ENCODE data around the gene SMG6. TPM values are rescaled to one million over a fixed set of nuclear protein-coding genes. Genes with fewer than 3 reads are reported as not detected.
"Not testable (repeated sequence)": the region's sequence is repeated elsewhere in the genome, so short reads cannot be mapped to it uniquely, and the experiment has no call there.

Gene SMG6
- total RNA-seq, 1 donor from 2014 or later = 31.6 TPM

DNA sequence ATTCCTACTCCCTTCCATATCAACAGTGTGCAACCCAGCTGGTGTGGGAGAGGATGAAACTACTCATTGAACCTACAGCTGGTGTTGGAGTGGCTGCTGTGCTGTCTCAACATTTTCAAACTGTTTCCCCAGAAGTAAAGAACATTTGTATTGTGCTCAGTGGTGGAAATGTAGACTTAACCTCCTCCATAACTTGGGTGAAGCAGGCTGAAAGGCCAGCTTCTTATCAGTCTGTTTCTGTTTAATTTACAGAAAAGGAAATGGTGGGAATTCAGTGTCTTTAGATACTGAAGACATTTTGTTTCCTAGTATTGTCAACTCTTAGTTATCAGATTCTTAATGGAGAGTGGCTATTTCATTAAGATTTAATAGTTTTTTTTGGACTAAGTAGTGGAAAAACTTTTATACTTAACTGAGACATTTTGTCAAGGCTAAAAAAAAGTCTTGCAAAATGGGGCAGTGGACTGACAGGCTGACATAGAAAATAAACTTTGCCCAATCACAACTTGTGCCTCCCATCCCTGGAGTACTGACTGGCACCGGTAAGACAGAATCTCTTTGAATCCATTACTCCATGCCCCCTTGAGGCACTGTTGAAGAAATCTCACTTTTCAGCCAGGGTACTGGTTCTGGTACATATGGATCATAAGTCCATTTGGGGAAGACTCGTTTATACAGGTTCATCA lies 20.2 kb upstream of the SMG6 start:
- Mint-ChIP-seq H3K36me3 (ENCODE audit: low read depth) (peaks cover 63% of the 10 kb centered on the region), H3K4me1 (peaks cover 2% of the 10 kb centered on the region), H3K27ac (no peak overlapping the region)

DNA sequence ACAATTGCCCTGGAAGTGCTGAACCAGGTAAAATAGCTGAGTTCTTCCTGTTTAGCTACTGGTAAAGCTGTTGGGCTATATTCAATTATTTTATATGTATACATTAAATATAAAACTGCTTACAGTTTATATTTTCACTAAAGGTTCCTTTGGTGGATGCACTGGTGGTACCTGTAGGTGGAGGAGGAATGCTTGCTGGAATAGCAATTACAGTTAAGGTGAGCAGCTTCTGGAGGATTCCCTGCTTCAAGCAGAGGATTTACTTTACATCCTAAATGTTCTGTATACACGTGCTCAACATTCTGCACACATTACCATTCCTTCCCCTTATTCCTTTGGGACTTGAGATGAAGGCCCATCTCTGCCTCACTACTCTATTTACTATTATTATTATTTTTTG lies 17.8 kb upstream of the SMG6 start:
- no peak overlapping the region for H3K4me3 Mint-ChIP-seq
- no peak for DNase-seq
- H3K27ac Mint-ChIP-seq = no peak overlapping the region
- no peaks in the 10 kb centered on the region for H3K27me3 Mint-ChIP-seq
- intact Hi-C loops (cut with micrococcal nuclease) = no loop called here
- H3K4me1 Mint-ChIP-seq = peaks cover 2% of the 10 kb centered on the region
- no peaks in the 10 kb centered on the region for H3K9me3 Mint-ChIP-seq
- H3K36me3 Mint-ChIP-seq (ENCODE audit: low read depth) = peaks cover 54% of the 10 kb centered on the region

More for the DNA sequence above, 20.2 kb upstream of the SMG6 start:
- intact Hi-C loops (cut with micrococcal nuclease) = no loop called here
- no peak for DNase-seq
- no peak overlapping the region for H3K4me3 Mint-ChIP-seq
- H3K27me3 Mint-ChIP-seq = no peaks in the 10 kb centered on the region
- H3K9me3 Mint-ChIP-seq = no peaks in the 10 kb centered on the region

DNA sequence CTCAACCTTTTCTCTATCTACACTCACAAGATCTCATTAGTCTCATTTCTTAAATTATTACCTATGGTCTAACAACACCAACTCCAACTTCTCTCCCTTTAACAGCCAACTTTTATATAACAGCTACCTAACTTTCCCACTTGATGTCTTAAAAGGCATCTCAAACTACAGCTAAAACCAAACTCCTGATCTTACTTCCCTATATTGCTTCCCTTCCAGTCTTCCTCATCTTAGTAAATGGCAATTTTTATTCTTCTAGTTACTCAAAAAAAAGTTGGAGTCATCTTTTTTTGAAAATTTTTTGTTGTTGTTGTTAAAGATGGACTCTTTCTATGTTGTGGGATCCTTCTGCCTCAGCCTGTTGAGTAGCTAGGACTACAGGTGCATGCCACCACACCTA lies 15.5 kb upstream of the SMG6 start:
- no peak overlapping the region for H3K4me3 Mint-ChIP-seq
- no peak for DNase-seq
- intact Hi-C loops (cut with micrococcal nuclease) = no loop called here
- no peak overlapping the region for H3K27ac Mint-ChIP-seq
- peaks cover 2% of the 10 kb centered on the region for H3K4me1 Mint-ChIP-seq
- peaks cover 38% of the 10 kb centered on the region for H3K36me3 Mint-ChIP-seq (ENCODE audit: low read depth)
- H3K9me3 Mint-ChIP-seq = no peaks in the 10 kb centered on the region
- H3K27me3 Mint-ChIP-seq = no peaks in the 10 kb centered on the region

DNA sequence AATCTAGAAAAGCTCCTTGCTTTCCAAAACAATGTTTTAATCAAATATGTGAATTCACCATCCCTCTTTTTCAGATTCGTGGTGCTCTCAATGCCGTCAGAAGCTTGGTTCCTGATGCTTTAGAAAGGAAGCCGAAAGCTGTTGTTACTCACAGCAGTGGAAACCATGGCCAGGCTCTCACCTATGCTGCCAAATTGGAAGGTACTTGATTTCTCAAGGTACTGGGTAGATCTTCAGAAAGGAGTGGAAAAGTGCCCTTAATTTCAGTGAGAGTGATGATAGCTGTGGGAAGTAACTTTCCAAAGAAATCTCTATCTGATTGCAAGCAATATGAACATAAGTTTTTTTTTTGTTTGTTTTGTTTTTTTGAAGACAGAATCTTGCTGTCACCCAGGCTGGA lies 14.2 kb upstream of the SMG6 start:
- peaks cover 25% of the 10 kb centered on the region for H3K36me3 Mint-ChIP-seq (ENCODE audit: low read depth)

DNA sequence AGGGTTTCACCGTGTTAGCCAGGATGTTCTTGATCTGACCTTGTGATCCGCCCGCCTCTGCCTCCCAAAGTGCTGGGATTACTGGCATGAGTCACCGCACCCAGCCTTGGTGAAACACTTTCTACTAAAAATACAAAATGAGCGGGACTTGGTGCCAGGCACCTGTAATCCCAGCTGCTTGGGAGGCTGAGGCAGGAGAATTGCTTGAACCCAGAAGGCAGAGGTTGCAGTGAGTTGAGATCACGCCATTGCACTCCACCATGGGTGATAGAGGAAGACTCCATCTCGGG lies 13.3 kb upstream of the SMG6 start:
- H3K9me3 Mint-ChIP-seq; H3K27me3 Mint-ChIP-seq; H3K4me1 Mint-ChIP-seq; DNase-seq; intact Hi-C loops (cut with micrococcal nuclease); H3K4me3 Mint-ChIP-seq; H3K27ac Mint-ChIP-seq: not testable (repeated sequence)
- H3K36me3 Mint-ChIP-seq (ENCODE audit: low read depth) = peaks cover 19% of the 10 kb centered on the region

More for the DNA sequence above, 14.2 kb upstream of the SMG6 start:
- no peaks in the 10 kb centered on the region for H3K9me3 Mint-ChIP-seq
- no peak overlapping the region for H3K4me3 Mint-ChIP-seq
- peaks cover 2% of the 10 kb centered on the region for H3K4me1 Mint-ChIP-seq
- DNase-seq = no peak
- H3K27me3 Mint-ChIP-seq = no peaks in the 10 kb centered on the region
- intact Hi-C loops (cut with micrococcal nuclease) = no loop called here
- H3K27ac Mint-ChIP-seq = no peak overlapping the region

DNA sequence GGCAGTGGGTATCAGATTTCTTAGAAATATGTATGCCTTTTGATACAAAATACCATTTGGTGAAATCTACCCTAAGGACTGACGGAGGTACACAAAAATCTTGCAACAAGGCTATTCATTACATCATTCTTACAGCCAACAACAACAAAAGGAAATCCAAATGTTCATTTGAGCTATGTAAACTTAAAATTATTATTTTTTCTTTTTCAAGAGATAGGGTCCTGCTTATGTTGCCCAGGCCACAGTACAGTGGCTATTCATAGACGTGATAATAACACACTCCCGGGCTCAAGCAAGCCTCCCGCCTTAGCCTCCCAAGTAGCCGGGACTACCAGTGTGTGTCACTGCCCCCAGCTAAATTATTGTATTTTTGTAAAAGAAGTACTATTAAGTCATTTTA lies 9.2 kb upstream of the SMG6 start:
- Mint-ChIP-seq H3K9me3 (no peaks in the 10 kb centered on the region), H3K4me3 (no peak overlapping the region), H3K27ac (no peak overlapping the region), H3K4me1 (peaks cover 4% of the 10 kb centered on the region), H3K36me3 (ENCODE audit: low read depth) (peaks cover 3% of the 10 kb centered on the region), H3K27me3 (no peaks in the 10 kb centered on the region)
- intact Hi-C loops (cut with micrococcal nuclease) = no loop called here
- DNase-seq = no peak

DNA sequence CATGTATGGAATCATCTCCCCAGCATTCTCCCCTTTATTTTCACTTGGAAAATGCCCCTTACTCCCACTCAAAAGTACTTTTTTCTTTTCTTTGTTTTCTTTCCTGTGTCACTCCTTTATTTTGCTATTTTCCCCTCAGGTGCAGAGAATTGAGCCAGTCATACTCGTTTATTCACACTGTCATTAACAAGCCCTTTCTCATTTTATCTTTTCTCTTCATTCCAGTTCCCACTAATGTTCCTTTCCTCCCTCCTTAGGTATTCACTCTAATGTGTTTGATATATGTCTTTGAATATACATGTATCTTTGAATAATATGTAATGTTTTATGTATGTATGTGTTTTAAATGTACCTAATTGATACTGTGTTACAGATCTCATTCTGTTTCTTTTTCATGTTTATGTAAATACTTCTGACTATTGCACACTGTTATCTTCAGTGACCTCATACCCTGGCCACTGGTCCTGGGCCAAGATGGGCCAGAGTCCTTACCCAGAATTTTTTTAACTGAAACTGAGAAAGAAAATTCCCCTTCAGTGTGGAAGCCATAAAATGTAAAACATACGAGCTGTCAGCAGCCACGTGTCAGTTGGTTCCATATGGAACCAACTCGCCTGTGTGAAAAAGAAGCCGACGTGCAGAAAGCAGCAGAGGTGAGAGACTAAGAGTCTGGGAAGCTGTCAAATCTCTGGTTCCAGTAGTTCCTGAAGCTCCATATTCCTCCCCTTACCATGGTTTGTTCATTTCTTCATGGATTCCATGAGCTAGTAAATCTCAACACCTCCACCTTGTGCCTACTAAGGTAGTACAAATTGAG lies 6.0 kb upstream of the SMG6 start:
- Mint-ChIP-seq H3K27ac (no peak overlapping the region), H3K9me3 (no peaks in the 10 kb centered on the region), H3K4me1 (peaks cover 17% of the 10 kb centered on the region), H3K4me3 (no peak overlapping the region), H3K36me3 (ENCODE audit: low read depth) (peaks cover 12% of the 10 kb centered on the region), H3K27me3 (no peaks in the 10 kb centered on the region)
- intact Hi-C loops (cut with micrococcal nuclease) = no loop called here
- DNase-seq = no peak

DNA sequence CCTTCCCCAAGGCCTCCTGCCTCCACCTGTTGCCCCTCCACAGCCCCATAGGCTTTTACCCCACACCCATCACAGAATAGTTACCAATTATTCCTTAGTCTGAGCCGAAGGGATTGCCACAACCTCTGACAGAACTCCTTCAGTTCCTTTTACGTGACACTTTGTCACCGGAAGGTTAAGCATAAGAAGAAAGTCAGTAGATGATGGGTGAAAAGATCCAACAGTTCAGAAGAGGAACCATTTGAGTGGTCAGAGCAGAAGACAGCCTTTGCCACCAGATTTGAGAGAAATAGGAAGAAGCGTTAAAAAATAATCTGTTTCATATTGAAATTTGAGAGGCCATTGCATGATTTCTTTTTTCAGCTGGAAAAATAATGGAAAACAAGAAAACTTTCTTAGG lies 1.3 kb upstream of the SMG6 start:
- H3K27me3 Mint-ChIP-seq = no peaks in the 10 kb centered on the region
- H3K36me3 Mint-ChIP-seq (ENCODE audit: low read depth) = peaks cover 22% of the 10 kb centered on the region
- peaks cover 32% of the 10 kb centered on the region for H3K4me1 Mint-ChIP-seq
- H3K4me3 Mint-ChIP-seq = peak overlapping the region; percentile 63
- intact Hi-C loops (cut with micrococcal nuclease) = loop anchor here (1.0 kb wide), 1 partner anchor 31 kb away; the partner anchor contains the start of gene TSR1
- H3K9me3 Mint-ChIP-seq = no peaks in the 10 kb centered on the region
- H3K27ac Mint-ChIP-seq = peak overlapping the region; percentile 3
- no peak for DNase-seq

DNA sequence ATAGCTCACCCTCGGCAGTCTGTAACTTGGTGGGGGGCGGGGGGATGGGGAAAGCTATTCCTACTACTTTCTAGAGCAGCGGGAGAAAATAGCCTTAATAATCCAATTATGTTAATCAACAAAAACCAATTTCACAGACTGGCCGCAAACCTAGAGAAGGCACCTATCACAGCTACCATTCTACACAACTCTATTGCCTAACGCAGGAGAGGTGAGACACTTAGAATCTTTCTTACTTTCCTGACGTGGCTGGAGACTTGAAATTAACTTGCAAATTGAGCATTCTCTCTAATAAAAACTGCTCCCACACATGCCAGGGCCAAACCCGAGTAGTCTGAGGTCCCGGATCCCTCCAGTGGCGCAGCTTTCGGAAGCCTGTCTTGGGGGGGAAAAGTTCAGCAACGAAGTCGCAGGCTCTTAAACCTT lies 794 bp downstream of the SMG6 start:
- Mint-ChIP-seq H3K9me3 (no peaks in the 10 kb centered on the region), H3K4me1 (peaks cover 35% of the 10 kb centered on the region), H3K27ac (peak overlapping the region; percentile 84), H3K36me3 (ENCODE audit: low read depth) (peaks cover 30% of the 10 kb centered on the region), H3K27me3 (no peaks in the 10 kb centered on the region), H3K4me3 (peak overlapping the region; percentile 91)
- intact Hi-C loops (cut with micrococcal nuclease) = loop anchor here (1.0 to 2.0 kb wide), 3 partner anchors 50 to 247 kb away; partner anchors contain the start of genes HIC1 and MNT
- no peak for DNase-seq

DNA sequence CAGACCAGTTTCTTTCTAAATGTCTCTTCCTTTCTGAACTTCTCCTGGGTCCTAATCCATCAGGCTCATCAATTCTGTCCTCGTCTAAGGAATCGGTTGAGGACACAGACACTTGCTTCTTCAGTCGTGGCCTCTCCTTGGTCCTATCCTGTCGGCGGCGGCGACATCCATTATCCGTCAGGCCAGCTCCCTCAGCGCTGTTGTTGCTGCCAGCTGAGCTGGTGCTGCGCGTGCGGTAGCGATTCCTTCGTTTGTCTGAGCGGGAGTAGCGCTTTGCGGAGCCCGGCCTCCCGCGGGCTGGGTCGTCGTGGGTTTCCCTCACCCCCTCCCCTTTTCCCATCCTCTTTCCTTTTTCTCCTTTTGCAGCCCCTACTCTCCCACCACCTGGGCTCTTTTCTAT lies 3.8 kb downstream of the SMG6 start:
- H3K4me3 Mint-ChIP-seq = no peak overlapping the region
- H3K9me3 Mint-ChIP-seq = no peaks in the 10 kb centered on the region
- H3K27ac Mint-ChIP-seq = no peak overlapping the region
- peaks cover 46% of the 10 kb centered on the region for H3K36me3 Mint-ChIP-seq (ENCODE audit: low read depth)
- H3K27me3 Mint-ChIP-seq = no peaks in the 10 kb centered on the region
- intact Hi-C loops (cut with micrococcal nuclease) = no loop called here
- peaks cover 43% of the 10 kb centered on the region for H3K4me1 Mint-ChIP-seq
- DNase-seq = no peak

DNA sequence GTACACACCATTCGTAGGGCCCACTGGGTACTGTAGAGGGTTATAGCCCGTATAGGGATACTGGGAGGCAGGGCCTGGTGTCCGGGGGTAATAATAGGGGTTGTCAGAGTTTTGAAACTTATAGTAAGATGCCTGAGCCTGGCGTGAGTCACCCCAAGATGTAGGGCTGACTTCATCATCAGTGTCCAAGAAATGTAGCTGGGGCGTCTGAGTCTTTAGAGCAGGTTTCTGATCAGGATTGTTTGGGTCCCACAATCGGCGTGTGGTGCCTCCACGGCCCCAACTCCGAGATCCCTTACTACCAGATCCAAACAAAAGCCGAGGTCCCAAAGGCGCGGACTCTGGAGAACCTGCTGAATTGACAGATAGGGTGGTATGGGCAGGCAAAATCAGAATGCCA lies 4.4 kb downstream of the SMG6 start:
- Mint-ChIP-seq H3K27me3 (no peaks in the 10 kb centered on the region), H3K4me1 (peaks cover 46% of the 10 kb centered on the region), H3K36me3 (ENCODE audit: low read depth) (peaks cover 50% of the 10 kb centered on the region), H3K27ac (no peak overlapping the region), H3K4me3 (no peak overlapping the region), H3K9me3 (no peaks in the 10 kb centered on the region)
- intact Hi-C loops (cut with micrococcal nuclease) = no loop called here
- DNase-seq = no peak

DNA sequence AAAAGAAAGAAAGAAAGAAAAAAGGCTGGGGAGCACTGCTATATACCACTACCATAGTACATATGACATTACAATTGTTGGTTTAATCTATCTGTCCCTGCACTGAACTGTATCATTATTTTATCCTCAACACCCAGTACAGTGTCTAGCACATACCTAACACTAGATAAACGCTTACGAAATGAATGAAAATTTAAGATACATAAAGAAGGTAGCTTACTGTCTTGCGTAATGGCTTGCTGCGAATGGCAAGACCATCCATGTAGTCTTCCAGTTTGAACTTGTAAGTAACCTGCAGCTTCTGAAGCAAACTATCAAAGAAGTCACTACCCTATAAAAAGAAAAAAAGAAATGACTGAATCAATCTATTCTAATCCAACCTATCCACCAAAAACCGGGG lies 6.6 kb downstream of the SMG6 start:
- H3K4me3 Mint-ChIP-seq = no peak overlapping the region
- intact Hi-C loops (cut with micrococcal nuclease) = no loop called here
- peaks cover 58% of the 10 kb centered on the region for H3K36me3 Mint-ChIP-seq (ENCODE audit: low read depth)
- no peak overlapping the region for H3K27ac Mint-ChIP-seq
- no peaks in the 10 kb centered on the region for H3K9me3 Mint-ChIP-seq
- H3K4me1 Mint-ChIP-seq = peaks cover 44% of the 10 kb centered on the region
- H3K27me3 Mint-ChIP-seq = no peaks in the 10 kb centered on the region
- DNase-seq = no peak

DNA sequence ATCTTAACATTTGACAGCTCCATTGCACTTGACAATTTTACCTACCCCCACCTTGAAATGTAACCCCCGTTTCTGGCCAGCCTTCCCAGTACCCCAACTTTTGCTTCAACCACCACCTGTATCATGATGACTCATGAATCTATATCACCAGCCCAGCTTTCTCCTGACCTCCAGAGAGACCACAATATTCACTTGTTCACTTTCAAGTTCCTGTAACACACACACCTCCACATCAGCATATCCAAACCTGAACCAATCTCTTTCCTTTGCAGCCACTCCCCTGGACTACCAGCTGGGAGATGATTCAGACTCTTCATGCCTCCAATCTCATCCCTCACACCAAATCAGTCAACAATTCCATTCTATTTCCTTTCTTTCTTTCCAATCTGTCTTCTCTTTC lies 8.0 kb downstream of the SMG6 start:
- Mint-ChIP-seq H3K4me1 (peaks cover 38% of the 10 kb centered on the region), H3K4me3 (no peak overlapping the region), H3K9me3 (no peaks in the 10 kb centered on the region), H3K36me3 (ENCODE audit: low read depth) (peaks cover 64% of the 10 kb centered on the region), H3K27ac (peak overlapping the region; percentile 17), H3K27me3 (no peaks in the 10 kb centered on the region)
- intact Hi-C loops (cut with micrococcal nuclease) = no loop called here
- no peak for DNase-seq

DNA sequence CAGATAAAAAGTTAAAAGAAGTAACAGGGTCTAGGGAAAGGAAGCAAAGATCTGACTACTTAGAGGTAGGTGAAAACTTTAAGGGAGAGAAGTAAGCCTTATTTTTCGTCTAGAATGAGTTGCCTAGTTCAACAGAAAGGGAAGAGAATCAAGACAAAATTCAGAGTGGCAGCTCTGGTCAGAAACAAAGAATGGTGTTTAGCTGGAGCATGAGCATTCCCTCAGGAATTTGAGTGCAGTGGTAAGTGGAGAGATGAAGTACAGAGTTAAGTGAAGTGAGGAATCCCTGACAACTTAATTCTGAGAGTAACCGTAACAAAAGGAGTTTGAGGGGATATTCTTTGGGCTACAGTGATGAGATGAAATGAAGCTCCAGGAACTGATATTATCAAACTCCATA lies 11.5 kb downstream of the SMG6 start:
- no peak for DNase-seq
- H3K4me3 Mint-ChIP-seq = no peak overlapping the region
- H3K4me1 Mint-ChIP-seq = peaks cover 25% of the 10 kb centered on the region
- peaks cover 62% of the 10 kb centered on the region for H3K36me3 Mint-ChIP-seq (ENCODE audit: low read depth)
- intact Hi-C loops (cut with micrococcal nuclease) = no loop called here
- no peak overlapping the region for H3K27ac Mint-ChIP-seq
- no peaks in the 10 kb centered on the region for H3K27me3 Mint-ChIP-seq
- H3K9me3 Mint-ChIP-seq = no peaks in the 10 kb centered on the region

Data from activated CD4-positive, alpha-beta T cell treated with anti-CD3 and anti-CD28 coated beads, Interleukin-2, amount 10 ng/mL, durations not matched to agents 24 days and 14 days (primary cell).